CD4-positive, alpha-beta memory T cell (primary cell): ENCODE data around the gene PAK1. TPM values are rescaled to one million over a fixed set of nuclear protein-coding genes. Genes with fewer than 3 reads are reported as not detected.

ENCODE experiments used
- CTCF ChIA-PET: fragments of 350-600 bp; sonication (Branson Sonifier 250); formaldehyde crosslinking; loops from one replicate; lab custom pipeline; 2021; ENCODE audit warnings: inconsistent platforms; ENCODE audit not compliant: partially characterized antibody; lab: Charles Lee
- POLR2A ChIA-PET: fragments of 350-600 bp; sonication (Branson Sonifier 250); formaldehyde crosslinking; loops from one replicate; lab custom pipeline; 2021; ENCODE audit not compliant: partially characterized antibody; lab: Charles Lee
- DNase-seq, 5 donors: peaks; one replicate each; pipeline versions ENCODE4 v3.0.0 to v3.0.0-alpha.2; 2020 to 2022; ENCODE audit warnings: mixed read lengths in 1 of 5
- H3K27ac ChIP-seq: one replicate; pipeline ENCODE4 v1.7.0; 2013; ENCODE audit warnings: low read depth, low read length
- H3K27me3 ChIP-seq: 2 replicates; pipeline ENCODE4 v1.7.0; 2013; ENCODE audit warnings: mild to moderate bottlenecking, low read length, moderate library complexity; ENCODE audit not compliant: insufficient read depth
- H3K36me3 ChIP-seq: 2 replicates; pipeline ENCODE4 v1.7.0; 2013; ENCODE audit warnings: mild to moderate bottlenecking, low read length, moderate library complexity; ENCODE audit not compliant: insufficient read depth
- H3K4me1 ChIP-seq: 2 replicates; pipeline ENCODE4 v1.7.0; 2013; ENCODE audit warnings: mild to moderate bottlenecking, low read length, moderate library complexity; ENCODE audit not compliant: insufficient read depth
- H3K4me3 ChIP-seq, 2 donors: one replicate each; pipeline ENCODE4 v1.7.0; 2013; ENCODE audit warnings: low read length in 2 of 2, mild to moderate bottlenecking in 1 of 2
- H3K9me3 ChIP-seq, 2 donors: one replicate each; pipeline ENCODE4 v1.7.0; 2013; ENCODE audit warnings: low read length in 2 of 2, control low read depth in 1 of 2; ENCODE audit not compliant: control insufficient read depth in 1 of 2
- H3K27ac Mint-ChIP-seq, 7 donors: one replicate each; pipeline ENCODE4 v1.8.0; 2020 to 2021; ENCODE audit warnings: mixed read lengths in 7 of 7, mild to moderate bottlenecking in 6 of 7, inconsistent platforms in 3 of 7, moderate library complexity in 3 of 7
- H3K27me3 Mint-ChIP-seq, 2 donors: one replicate each; pipeline ENCODE4 v1.8.0; 2020 to 2021; ENCODE audit warnings: mixed read lengths in 2 of 2
- H3K36me3 Mint-ChIP-seq, 2 donors: one replicate each; pipeline ENCODE4 v1.8.0; 2020 to 2021; ENCODE audit warnings: mixed read lengths in 2 of 2, inconsistent platforms in 1 of 2, mild to moderate bottlenecking in 1 of 2
- H3K4me1 Mint-ChIP-seq, 4 donors: one replicate each; pipeline ENCODE4 v1.8.0; 2020 to 2021; ENCODE audit warnings: mixed read lengths in 4 of 4, mild to moderate bottlenecking in 1 of 4
- H3K4me3 Mint-ChIP-seq, 8 donors: one replicate each; pipeline ENCODE4 v1.8.0; 2020 to 2021; ENCODE audit warnings: mixed read lengths in 8 of 8, mild to moderate bottlenecking in 7 of 8, moderate library complexity in 6 of 8, inconsistent platforms in 3 of 8
- H3K9me3 Mint-ChIP-seq, 8 donors: one replicate each; pipeline ENCODE4 v1.8.0; 2020 to 2021; ENCODE audit warnings: mixed read lengths in 8 of 8, mild to moderate bottlenecking in 5 of 8, inconsistent platforms in 3 of 8, moderate library complexity in 1 of 8
- intact Hi-C: fragments of 100-400 bp; cut with micrococcal nuclease; formaldehyde crosslinking; loops from one replicate; pipeline ENCODE4 v1.15.1; 2023
- polyA plus RNA-seq, 2 donors: library from polyadenylated mRNA; unstranded; fragments of 300-500 nt; fragmentation: Illumina TruSeq; gene quantifications; one replicate each; pipeline ENCODE4 v1.2.3, GENCODE V29; 2021
- total RNA-seq, 2 experiments: library from RNA; stranded (reverse); gene quantifications; one replicate each; pipeline ENCODE4 v1.2.3, GENCODE V29; 2021

The PAK1 gene
- total and polyA plus RNA-seq, 4 experiments from 2014 or later: 9.3 to 10.4 (median 9.7) TPM

DNA sequence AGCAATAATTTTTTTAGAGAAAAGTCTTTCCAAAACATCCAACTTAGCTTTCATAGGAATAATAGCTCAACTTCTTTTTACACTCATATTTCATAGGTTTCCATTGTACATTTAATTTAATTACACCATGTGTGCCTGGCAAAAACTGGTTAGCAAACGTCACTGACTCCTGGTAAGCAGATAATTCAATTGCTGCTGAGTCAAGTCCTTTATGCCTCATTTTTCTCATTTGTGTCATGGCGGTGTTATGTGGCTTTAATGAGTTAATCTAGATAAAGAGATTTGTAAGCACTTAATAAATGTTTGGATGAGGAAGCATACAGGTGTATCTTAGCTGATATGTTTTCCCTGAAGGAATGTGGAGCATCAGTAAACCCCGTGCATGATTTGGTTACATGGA is 41.2 kb upstream of the PAK1 start:
- H3K4me3 Mint-ChIP-seq: no peak overlapping the region
- H3K36me3 Mint-ChIP-seq: no peaks in the 10 kb centered on the region
- peaks cover 5 to 14% of the 10 kb centered on the region in 2 donors for H3K27me3 Mint-ChIP-seq
- H3K9me3 Mint-ChIP-seq: no peaks in the 10 kb centered on the region
- DNase-seq: no peak
- intact Hi-C loops: no loop called here
- no peaks in the 10 kb centered on the region for H3K4me1 ChIP-seq
- no peak overlapping the region for H3K27ac Mint-ChIP-seq
- no peak overlapping the region for H3K27ac ChIP-seq
- no peaks in the 10 kb centered on the region for H3K4me1 Mint-ChIP-seq
- H3K9me3 ChIP-seq: no peaks in the 10 kb centered on the region
- no peaks in the 10 kb centered on the region for H3K27me3 ChIP-seq
- no peaks in the 10 kb centered on the region for H3K36me3 ChIP-seq
- POLR2A ChIA-PET: no interaction called here
- H3K4me3 ChIP-seq: no peak overlapping the region
- CTCF ChIA-PET: no interaction called here

- Histone ChIP-seq H3K9me3 (no peaks in the 10 kb centered on the region), H3K27me3 (no peaks in the 10 kb centered on the region), H3K36me3 (no peaks in the 10 kb centered on the region), H3K4me3 (no peak overlapping the region), H3K27ac (no peak overlapping the region), H3K4me1 (no peaks in the 10 kb centered on the region)
- DNase-seq: no peak
- POLR2A ChIA-PET: no interaction called here
- no peak overlapping the region for H3K27ac Mint-ChIP-seq
- H3K36me3 Mint-ChIP-seq: no peaks in the 10 kb centered on the region
- no peak overlapping the region for H3K4me3 Mint-ChIP-seq
- peaks cover 5 to 15% of the 10 kb centered on the region in 2 donors for H3K27me3 Mint-ChIP-seq
- CTCF ChIA-PET: no interaction called here
- H3K9me3 Mint-ChIP-seq: no peaks in the 10 kb centered on the region
- intact Hi-C loops: no loop called here
- no peaks in the 10 kb centered on the region for H3K4me1 Mint-ChIP-seq
Measured at GRCh38 chr11:77512092-77512491, 38.2 kb upstream of the PAK1 start.

- Mint-ChIP-seq H3K27me3 (peaks cover 5 to 18% of the 10 kb centered on the region in 2 donors), H3K4me1 (no peaks in the 10 kb centered on the region), H3K36me3 (no peaks in the 10 kb centered on the region), H3K27ac (no peak overlapping the region), H3K9me3 (no peaks in the 10 kb centered on the region), H3K4me3 (no peak overlapping the region)
- no peak for DNase-seq
- no peaks in the 10 kb centered on the region for H3K27me3 ChIP-seq
- H3K27ac ChIP-seq: no peak overlapping the region
- no peaks in the 10 kb centered on the region for H3K9me3 ChIP-seq
- no peak overlapping the region for H3K4me3 ChIP-seq
- ChIA-PET CTCF (interaction anchor here (1.0 kb wide), 1 partner anchor 10 kb away, joined by 3 read pairs; no protein-coding TSS in a partner anchor), POLR2A (no interaction called here)
- no peaks in the 10 kb centered on the region for H3K4me1 ChIP-seq
- intact Hi-C loops: no loop called here
- no peaks in the 10 kb centered on the region for H3K36me3 ChIP-seq
Measured at GRCh38 chr11:77510851-77511250, 37.0 kb upstream of the PAK1 start.

- Histone ChIP-seq H3K27me3 (no peaks in the 10 kb centered on the region), H3K36me3 (no peaks in the 10 kb centered on the region), H3K4me1 (no peaks in the 10 kb centered on the region), H3K27ac (no peak overlapping the region), H3K4me3 (no peak overlapping the region), H3K9me3 (no peaks in the 10 kb centered on the region)
- Mint-ChIP-seq H3K36me3 (no peaks in the 10 kb centered on the region), H3K27me3 (peaks cover 5 to 24% of the 10 kb centered on the region in 2 donors), H3K4me3 (no peak overlapping the region), H3K27ac (no peak overlapping the region), H3K9me3 (no peaks in the 10 kb centered on the region), H3K4me1 (no peaks in the 10 kb centered on the region)
- no peak for DNase-seq
- ChIA-PET CTCF (no interaction called here), POLR2A (no interaction called here)
- intact Hi-C loops: no loop called here
Measured at GRCh38 chr11:77510095-77510494, 36.2 kb upstream of the PAK1 start.

DNA sequence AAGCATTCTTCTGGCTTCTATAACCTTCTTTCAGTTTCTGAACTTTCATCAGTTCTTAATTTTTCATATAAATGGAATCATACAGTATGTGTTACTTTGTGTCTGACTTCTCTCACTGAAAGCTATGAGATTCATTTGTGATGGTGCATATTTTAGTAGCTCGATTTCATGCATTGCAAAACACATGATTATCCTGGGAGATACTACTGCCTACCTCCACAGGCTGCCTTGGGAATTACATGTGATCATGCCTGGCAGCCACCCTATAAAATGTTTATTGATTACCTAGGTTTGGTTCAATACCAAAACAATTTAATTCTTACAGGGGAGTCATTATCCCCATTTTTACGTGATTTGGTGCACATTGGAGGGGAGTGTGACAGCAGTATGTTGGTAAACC is 34.1 kb upstream of the PAK1 start:
- Histone ChIP-seq H3K27me3 (no peaks in the 10 kb centered on the region), H3K4me1 (no peaks in the 10 kb centered on the region), H3K27ac (no peak overlapping the region), H3K36me3 (no peaks in the 10 kb centered on the region), H3K9me3 (no peaks in the 10 kb centered on the region), H3K4me3 (no peak overlapping the region)
- peaks cover 5 to 24% of the 10 kb centered on the region in 2 donors for H3K27me3 Mint-ChIP-seq
- CTCF ChIA-PET: no interaction called here
- no peak overlapping the region for H3K4me3 Mint-ChIP-seq
- DNase-seq: no peak
- H3K27ac Mint-ChIP-seq: no peak overlapping the region
- H3K9me3 Mint-ChIP-seq: no peaks in the 10 kb centered on the region
- no peaks in the 10 kb centered on the region for H3K36me3 Mint-ChIP-seq
- POLR2A ChIA-PET: no interaction called here
- no peaks in the 10 kb centered on the region for H3K4me1 Mint-ChIP-seq
- intact Hi-C loops: no loop called here

DNA sequence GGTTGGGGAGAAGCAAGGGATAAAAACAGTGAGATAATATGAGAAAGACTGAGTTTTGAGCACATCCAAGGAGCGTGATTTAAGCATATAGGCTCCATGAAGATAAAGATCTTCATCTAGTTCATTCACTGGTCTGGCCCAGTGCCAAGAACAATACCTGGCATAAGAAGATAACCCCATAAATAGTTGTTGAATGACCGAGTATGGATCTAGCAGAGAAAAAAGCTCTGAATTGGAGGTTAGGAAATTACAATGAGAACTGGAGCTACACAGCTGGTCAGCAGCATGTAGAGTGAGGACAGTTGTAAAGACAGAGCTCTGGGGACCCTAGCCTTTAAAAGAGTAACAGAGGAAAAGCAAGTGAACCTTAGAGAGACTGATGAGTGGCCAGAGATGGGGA is 33.0 kb upstream of the PAK1 start:
- no peak for DNase-seq
- Mint-ChIP-seq H3K4me1 (no peaks in the 10 kb centered on the region), H3K9me3 (no peaks in the 10 kb centered on the region), H3K4me3 (no peak overlapping the region), H3K27ac (no peak overlapping the region), H3K27me3 (peaks cover 3 to 24% of the 10 kb centered on the region in 2 donors), H3K36me3 (no peaks in the 10 kb centered on the region)
- H3K27ac ChIP-seq: no peak overlapping the region
- ChIA-PET POLR2A (no interaction called here), CTCF (no interaction called here)
- H3K4me3 ChIP-seq: no peak overlapping the region
- H3K4me1 ChIP-seq: no peaks in the 10 kb centered on the region
- H3K36me3 ChIP-seq: no peaks in the 10 kb centered on the region
- intact Hi-C loops: no loop called here
- H3K27me3 ChIP-seq: no peaks in the 10 kb centered on the region
- H3K9me3 ChIP-seq: no peaks in the 10 kb centered on the region

DNA sequence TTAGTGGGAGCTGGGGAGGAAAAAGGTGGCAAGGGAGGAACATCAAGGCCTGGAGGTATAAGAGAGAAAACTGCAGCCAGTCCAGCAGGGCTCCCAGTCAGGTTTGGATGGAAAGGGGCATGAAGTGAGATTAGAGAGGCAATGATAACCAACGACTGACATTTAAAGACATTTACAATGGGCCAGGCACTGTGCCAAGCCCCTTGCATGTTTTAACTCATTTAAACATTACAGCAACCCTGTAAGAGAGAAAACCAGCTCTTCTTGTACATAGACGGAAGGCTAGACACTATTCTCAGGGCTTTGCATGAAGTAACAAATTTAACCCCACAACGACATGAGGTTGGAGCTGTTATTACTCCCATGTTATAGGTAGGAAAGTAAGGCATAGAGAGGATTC is 32.1 kb upstream of the PAK1 start:
- H3K27me3 Mint-ChIP-seq: peaks cover 2 to 26% of the 10 kb centered on the region in 2 donors
- Histone ChIP-seq H3K4me3 (no peak overlapping the region), H3K27ac (no peak overlapping the region), H3K4me1 (no peaks in the 10 kb centered on the region), H3K9me3 (no peaks in the 10 kb centered on the region), H3K36me3 (no peaks in the 10 kb centered on the region), H3K27me3 (no peaks in the 10 kb centered on the region)
- no peaks in the 10 kb centered on the region for H3K36me3 Mint-ChIP-seq
- no peaks in the 10 kb centered on the region for H3K9me3 Mint-ChIP-seq
- H3K4me3 Mint-ChIP-seq: no peak overlapping the region
- ChIA-PET CTCF (no interaction called here), POLR2A (no interaction called here)
- H3K27ac Mint-ChIP-seq: peak overlapping the region in 1 of 7 donors; percentile 39
- intact Hi-C loops: no loop called here
- no peak for DNase-seq
- no peaks in the 10 kb centered on the region for H3K4me1 Mint-ChIP-seq

DNA sequence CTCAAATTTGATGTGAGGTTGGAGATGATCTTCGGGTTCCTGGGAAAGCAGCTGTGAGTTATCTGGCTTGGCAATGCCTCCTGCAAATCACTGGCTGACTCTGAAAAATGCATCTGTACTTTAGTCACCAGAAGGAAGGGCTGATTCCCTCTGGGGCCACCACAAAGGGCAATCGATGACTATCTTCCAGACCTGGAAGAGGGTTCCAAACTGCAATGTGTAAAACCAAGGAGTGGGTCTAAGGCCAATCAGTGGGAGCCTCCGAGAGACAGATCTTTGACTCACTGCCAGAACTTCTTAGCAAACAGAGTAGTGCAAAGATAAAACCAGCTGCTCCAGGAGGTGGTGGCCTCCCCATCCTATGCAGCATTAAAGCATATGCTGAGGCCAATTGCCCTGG is 29.1 kb upstream of the PAK1 start:
- Mint-ChIP-seq H3K9me3 (no peaks in the 10 kb centered on the region), H3K27me3 (peaks cover 5 to 32% of the 10 kb centered on the region in 2 donors)
- POLR2A ChIA-PET: interaction anchor here (0.6 kb wide), 1 partner anchor 11 kb away, joined by 4 read pairs; no protein-coding TSS in a partner anchor

More for the DNA sequence above, 29.1 kb upstream of the PAK1 start:
- no peaks in the 10 kb centered on the region for H3K9me3 ChIP-seq
- no peaks in the 10 kb centered on the region for H3K36me3 ChIP-seq
- H3K4me3 ChIP-seq: no peak overlapping the region
- intact Hi-C loops: no loop called here
- no peak overlapping the region for H3K27ac Mint-ChIP-seq
- no peak overlapping the region for H3K4me3 Mint-ChIP-seq
- H3K36me3 Mint-ChIP-seq: no peaks in the 10 kb centered on the region
- CTCF ChIA-PET: no interaction called here
- H3K4me1 Mint-ChIP-seq: no peaks in the 10 kb centered on the region
- H3K4me1 ChIP-seq: no peaks in the 10 kb centered on the region
- H3K27me3 ChIP-seq: no peaks in the 10 kb centered on the region
- no peak for DNase-seq
- H3K27ac ChIP-seq: no peak overlapping the region
